ENCODE data around the gene FXYD1. TPM values are rescaled to one million over a fixed set of nuclear protein-coding genes. Genes with fewer than 3 reads are reported as not detected.

Gene FXYD1
- total and polyA plus RNA-seq, 4 donors = 18.7 to 146 (median 71.5) TPM

DNA sequence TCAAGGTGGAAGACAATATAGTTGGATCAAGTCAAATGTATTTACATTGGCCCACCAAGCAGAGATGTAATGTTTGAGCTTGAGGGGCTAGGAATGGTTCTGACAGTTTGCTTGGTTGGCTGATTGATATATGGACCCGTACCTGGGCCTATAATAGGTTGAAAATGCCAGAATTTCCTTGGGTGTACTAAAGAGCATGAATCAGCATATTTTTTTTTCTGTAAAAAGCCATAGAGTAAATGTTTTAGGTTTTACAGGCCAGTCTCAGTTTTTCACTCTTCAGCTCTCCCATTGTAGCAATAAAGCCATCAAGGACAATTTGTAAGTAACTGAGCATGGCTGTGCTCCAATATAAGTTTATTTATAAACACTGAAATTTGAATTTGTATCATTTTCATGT is 42.8 kb downstream of the FXYD1 start:
- no peaks in the 10 kb centered on the region for H3K4me1 ChIP-seq (ENCODE audit: control insufficient read depth in 4 of 4, insufficient read depth in 4 of 4, low read length in 3 of 4)
- H3K27ac ChIP-seq (ENCODE audit: low read depth in 1 of 2, low read length in 2 of 2) = no peak overlapping the region
- no peak overlapping the region for H3K4me3 ChIP-seq (ENCODE audit: low read depth in 1 of 3, low read length in 3 of 3)
- no peak for DNase-seq (ENCODE audit: low spot score)
- H3K36me3 ChIP-seq (ENCODE audit: control insufficient read depth in 4 of 4, insufficient read depth in 3 of 4, low read depth in 1 of 4, low read length in 3 of 4) = no peaks in the 10 kb centered on the region
- H3K9ac ChIP-seq (ENCODE audit: low read depth in 1 of 2, low read length in 2 of 2) = no peak overlapping the region
- no peaks in the 10 kb centered on the region for H3K9me3 ChIP-seq (ENCODE audit: control insufficient read depth in 4 of 4, low read length in 3 of 4)
- TF ChIP-seq HNF4G (IDR thresholded peaks at IDR 0.05) = no peak
- TF ChIP-seq FOXA1 (IDR thresholded peaks at IDR 0.05) = no peak
- no peak for TF ChIP-seq EGR1 (IDR thresholded peaks at IDR 0.05; ENCODE audit: low read depth in 2 of 2)
- TF ChIP-seq, protein P1, sequence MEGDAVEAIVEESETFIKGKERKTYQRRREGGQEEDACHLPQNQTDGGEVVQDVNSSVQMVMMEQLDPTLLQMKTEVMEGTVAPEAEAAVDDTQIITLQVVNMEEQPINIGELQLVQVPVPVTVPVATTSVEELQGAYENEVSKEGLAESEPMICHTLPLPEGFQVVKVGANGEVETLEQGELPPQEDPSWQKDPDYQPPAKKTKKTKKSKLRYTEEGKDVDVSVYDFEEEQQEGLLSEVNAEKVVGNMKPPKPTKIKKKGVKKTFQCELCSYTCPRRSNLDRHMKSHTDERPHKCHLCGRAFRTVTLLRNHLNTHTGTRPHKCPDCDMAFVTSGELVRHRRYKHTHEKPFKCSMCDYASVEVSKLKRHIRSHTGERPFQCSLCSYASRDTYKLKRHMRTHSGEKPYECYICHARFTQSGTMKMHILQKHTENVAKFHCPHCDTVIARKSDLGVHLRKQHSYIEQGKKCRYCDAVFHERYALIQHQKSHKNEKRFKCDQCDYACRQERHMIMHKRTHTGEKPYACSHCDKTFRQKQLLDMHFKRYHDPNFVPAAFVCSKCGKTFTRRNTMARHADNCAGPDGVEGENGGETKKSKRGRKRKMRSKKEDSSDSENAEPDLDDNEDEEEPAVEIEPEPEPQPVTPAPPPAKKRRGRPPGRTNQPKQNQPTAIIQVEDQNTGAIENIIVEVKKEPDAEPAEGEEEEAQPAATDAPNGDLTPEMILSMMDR (IDR thresholded peaks at IDR 0.05; ENCODE audit: low read depth, low read length, missing input control) = no peak
- TF ChIP-seq, protein P2, sequence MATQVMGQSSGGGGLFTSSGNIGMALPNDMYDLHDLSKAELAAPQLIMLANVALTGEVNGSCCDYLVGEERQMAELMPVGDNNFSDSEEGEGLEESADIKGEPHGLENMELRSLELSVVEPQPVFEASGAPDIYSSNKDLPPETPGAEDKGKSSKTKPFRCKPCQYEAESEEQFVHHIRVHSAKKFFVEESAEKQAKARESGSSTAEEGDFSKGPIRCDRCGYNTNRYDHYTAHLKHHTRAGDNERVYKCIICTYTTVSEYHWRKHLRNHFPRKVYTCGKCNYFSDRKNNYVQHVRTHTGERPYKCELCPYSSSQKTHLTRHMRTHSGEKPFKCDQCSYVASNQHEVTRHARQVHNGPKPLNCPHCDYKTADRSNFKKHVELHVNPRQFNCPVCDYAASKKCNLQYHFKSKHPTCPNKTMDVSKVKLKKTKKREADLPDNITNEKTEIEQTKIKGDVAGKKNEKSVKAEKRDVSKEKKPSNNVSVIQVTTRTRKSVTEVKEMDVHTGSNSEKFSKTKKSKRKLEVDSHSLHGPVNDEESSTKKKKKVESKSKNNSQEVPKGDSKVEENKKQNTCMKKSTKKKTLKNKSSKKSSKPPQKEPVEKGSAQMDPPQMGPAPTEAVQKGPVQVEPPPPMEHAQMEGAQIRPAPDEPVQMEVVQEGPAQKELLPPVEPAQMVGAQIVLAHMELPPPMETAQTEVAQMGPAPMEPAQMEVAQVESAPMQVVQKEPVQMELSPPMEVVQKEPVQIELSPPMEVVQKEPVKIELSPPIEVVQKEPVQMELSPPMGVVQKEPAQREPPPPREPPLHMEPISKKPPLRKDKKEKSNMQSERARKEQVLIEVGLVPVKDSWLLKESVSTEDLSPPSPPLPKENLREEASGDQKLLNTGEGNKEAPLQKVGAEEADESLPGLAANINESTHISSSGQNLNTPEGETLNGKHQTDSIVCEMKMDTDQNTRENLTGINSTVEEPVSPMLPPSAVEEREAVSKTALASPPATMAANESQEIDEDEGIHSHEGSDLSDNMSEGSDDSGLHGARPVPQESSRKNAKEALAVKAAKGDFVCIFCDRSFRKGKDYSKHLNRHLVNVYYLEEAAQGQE (IDR thresholded peaks at IDR 0.05) = no peak
- no peak for TF ChIP-seq GABPA (IDR thresholded peaks at IDR 0.05 in 1 of 2, conservative IDR thresholded peaks at IDR 0.05 in 1 of 2)
- TF ChIP-seq TAF1 (conservative IDR thresholded peaks at IDR 0.05) = no peak
- TF ChIP-seq, protein P3, sequence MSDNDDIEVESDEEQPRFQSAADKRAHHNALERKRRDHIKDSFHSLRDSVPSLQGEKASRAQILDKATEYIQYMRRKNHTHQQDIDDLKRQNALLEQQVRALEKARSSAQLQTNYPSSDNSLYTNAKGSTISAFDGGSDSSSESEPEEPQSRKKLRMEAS (IDR thresholded peaks at IDR 0.05) = no peak
- no peak for TF ChIP-seq NR2F2 (IDR thresholded peaks at IDR 0.05)
- no peak for TF ChIP-seq SP1 (IDR thresholded peaks at IDR 0.05)
- TF ChIP-seq RXRA (IDR thresholded peaks at IDR 0.05) = no peak
- TF ChIP-seq, protein P4, sequence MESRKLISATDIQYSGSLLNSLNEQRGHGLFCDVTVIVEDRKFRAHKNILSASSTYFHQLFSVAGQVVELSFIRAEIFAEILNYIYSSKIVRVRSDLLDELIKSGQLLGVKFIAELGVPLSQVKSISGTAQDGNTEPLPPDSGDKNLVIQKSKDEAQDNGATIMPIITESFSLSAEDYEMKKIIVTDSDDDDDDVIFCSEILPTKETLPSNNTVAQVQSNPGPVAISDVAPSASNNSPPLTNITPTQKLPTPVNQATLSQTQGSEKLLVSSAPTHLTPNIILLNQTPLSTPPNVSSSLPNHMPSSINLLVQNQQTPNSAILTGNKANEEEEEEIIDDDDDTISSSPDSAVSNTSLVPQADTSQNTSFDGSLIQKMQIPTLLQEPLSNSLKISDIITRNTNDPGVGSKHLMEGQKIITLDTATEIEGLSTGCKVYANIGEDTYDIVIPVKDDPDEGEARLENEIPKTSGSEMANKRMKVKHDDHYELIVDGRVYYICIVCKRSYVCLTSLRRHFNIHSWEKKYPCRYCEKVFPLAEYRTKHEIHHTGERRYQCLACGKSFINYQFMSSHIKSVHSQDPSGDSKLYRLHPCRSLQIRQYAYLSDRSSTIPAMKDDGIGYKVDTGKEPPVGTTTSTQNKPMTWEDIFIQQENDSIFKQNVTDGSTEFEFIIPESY (IDR thresholded peaks at IDR 0.05) = no peak
- H3K27me3 ChIP-seq (ENCODE audit: control insufficient read depth in 4 of 4, insufficient read depth in 4 of 4, low read length in 3 of 4) = no peaks in the 10 kb centered on the region
- WGBS = 95% methylated on average over 1 of the region's 1 CpG

DNA sequence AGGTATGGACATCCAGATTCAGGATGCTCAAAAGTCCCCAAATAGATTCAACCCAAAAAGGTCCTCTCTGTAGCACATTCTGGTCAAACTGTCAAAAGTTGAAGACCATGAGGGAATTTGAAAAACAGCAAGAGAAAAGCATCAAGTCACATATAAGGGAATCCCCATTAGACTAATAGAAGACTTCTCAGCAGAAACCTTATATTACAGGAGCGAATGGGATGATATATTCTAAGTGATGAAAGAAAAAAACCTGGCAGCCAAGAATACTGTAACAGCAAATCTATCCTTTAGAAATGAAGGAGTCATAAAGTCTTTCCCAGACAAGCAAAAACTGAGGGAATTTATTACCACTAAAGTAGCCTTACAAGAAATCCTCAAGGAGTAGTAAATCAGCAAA is 45.6 kb downstream of the FXYD1 start:
- no peaks in the 10 kb centered on the region for H3K36me3 ChIP-seq (ENCODE audit: control insufficient read depth in 4 of 4, insufficient read depth in 3 of 4, low read depth in 1 of 4, low read length in 3 of 4)
- H3K4me1 ChIP-seq (ENCODE audit: control insufficient read depth in 4 of 4, insufficient read depth in 4 of 4, low read length in 3 of 4) = no peaks in the 10 kb centered on the region
- no peak for TF ChIP-seq GABPA (IDR thresholded peaks at IDR 0.05 in 1 of 2, conservative IDR thresholded peaks at IDR 0.05 in 1 of 2)
- WGBS = 96% methylated on average over 1 of the region's 1 CpG
- H3K4me3 ChIP-seq (ENCODE audit: low read depth in 1 of 3, low read length in 3 of 3) = no peak overlapping the region
- H3K27me3 ChIP-seq (ENCODE audit: control insufficient read depth in 4 of 4, insufficient read depth in 4 of 4, low read length in 3 of 4) = no peaks in the 10 kb centered on the region
- H3K9me3 ChIP-seq (ENCODE audit: control insufficient read depth in 4 of 4, low read length in 3 of 4) = no peaks in the 10 kb centered on the region
- no peak overlapping the region for H3K9ac ChIP-seq (ENCODE audit: low read depth in 1 of 2, low read length in 2 of 2)
- no peak for DNase-seq (ENCODE audit: low spot score)
- no peak overlapping the region for H3K27ac ChIP-seq (ENCODE audit: low read depth in 1 of 2, low read length in 2 of 2)
